T-helper 1 cell (primary cell): ENCODE measurements around the gene FYB2.

Experiments
- DNase-seq, 5 donors: peaks; one replicate each; pipeline ENCODE4 v3.0.0-alpha.2; 2012 to 2020

The FYB2 gene

DNA sequence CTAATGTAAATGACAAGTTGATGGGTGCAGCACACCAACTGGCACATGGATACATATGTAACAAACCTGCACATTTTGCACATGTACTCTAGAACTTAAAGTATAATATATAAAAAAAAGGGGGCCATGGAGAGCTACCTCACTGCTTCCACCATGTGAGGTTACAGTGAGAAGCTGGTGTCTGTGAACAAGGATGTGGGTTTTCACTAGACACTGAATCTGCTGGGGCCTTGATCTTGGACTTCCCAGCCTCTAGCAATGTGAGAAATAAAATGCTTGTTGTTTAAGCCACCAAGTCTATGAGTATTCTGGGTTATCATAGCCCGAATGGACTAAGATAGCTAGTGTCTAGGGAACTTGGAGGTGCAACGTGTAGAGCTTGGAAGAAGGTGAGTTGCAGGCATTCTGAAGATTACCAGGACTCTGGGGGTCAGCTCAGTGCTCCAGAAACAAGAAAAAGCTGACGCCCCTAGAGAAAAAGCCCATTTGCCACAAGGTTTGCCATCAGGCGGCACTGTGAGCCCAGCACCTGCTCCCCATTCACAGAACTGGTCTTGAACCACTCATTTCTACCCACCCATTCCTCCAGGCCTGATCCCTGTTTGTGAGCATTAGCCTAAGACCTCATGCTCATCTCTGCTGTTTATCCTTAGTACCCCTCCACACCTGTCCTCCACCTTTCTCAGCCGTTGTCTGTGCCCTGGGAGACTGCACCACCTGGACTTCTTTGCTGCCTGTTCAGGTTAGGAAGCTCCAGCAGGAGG, 15.1 kb upstream of the FYB2 start:
- DNase-seq, result no peak

DNA sequence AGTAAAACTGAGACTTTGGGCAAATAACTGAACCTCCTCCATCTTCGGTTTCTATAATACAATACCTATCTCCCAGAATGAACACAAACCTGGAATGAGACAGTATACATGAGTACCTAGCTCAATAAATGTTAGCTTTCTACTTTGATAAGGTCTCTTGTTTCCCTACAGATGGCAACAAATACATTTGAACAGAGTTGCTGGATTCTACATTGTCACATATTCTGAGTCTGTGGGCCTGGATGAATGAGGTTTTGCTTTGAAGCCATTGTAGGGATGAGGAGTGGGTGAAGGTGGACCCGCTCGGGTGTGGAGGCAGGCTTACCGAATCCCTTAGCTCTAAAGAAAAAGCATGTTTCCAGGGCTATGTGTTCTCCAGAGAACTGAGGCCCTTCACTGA, 13.9 kb upstream of the FYB2 start:
- DNase-seq, result no peak

DNA sequence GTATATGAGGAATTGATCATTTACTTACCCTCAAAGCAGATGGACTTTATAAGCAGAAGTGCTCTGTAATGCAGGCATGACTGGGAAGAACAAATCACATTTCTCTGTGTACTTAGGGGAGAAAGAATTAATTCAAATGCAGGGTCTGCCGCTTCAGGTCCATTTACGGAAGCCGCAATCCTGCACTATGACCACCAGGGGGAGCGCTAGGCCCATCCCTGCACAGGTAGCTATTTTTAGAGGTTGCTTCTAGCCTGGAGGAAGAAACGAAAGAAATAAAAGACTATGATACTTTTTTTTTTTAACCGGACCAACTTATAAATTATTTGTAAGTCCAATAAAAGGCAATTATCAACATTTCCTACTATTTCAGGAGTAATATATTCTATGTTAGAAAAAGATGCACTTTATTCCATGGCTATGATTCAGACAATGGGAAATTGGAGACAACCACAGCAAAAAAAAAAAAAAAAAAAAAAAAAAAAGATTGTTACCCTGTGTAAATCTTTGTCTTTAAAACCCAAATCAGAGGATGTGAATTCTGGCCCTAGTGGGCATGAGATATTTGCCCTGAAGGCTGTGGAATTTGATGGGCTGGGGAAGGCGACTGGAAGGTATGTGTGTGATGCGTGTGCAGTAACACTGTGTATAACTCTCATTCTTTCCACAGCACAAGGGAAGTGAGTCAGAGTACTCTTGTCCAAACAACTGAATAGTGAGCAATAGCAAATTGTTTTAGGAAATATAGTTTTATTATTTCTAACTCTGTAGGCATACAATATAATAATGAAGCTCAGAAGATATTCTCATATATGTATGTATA, 12.9 kb upstream of the FYB2 start:
- peak; percentile 20 to 62 (median 50) for DNase-seq

DNA sequence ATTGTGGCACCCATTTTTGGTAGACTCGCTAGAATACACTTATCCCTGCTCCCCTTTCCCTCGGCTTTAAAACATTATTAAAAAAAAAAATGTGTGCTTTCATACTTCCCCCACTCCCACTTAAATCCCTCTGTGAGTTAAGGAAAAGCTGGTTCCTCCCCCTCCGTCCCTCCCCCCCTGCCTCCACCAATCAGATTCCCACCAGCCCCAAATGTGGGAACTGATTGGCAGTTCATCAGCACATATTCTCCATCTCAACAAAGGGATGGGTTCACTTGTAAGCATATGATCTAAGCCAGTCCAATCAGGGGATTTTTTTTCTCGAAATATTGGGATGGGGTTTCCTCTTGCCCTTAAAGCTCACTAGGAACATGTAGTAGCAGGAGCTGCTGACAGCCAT, 10.8 kb upstream of the FYB2 start:
- no peak for DNase-seq

DNA sequence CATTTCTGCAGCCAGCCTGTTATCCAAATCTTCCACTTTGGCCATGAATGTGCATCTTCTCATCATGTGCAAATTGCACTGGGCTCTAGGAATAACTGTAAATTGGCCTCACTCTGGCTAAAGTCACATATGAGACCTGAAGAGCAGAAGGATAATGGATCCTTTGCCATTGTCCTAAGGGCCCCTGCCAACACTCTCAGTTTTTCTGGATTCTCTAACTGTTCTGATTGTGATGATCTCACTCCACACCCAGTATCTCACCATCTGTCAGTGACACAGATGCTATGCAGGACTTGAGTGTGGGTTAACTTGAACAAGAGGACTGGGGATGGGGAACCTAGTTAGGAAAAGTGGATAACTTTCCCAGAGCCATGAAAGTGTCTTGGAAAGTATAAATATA, 8.5 kb upstream of the FYB2 start:
- DNase-seq, result no peak

DNA sequence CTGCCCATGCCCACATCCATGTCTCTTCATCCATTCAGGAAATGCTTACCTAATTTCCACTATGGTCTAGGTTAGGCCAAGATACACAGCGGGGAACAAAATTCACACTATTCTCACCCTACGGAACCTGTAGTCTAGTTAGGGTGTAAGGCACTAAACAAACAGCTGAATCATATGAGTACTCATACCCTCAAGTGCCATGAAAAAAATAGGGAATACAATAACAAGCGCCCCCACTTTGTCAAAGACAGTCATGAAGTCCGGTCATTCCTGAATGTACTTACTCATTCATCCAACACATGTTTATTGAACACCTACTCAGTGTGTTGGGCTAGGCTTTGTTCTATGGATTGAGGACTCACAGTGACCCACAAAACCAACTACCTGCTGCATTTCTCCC, 6.2 kb upstream of the FYB2 start:
- DNase-seq, result no peak

DNA sequence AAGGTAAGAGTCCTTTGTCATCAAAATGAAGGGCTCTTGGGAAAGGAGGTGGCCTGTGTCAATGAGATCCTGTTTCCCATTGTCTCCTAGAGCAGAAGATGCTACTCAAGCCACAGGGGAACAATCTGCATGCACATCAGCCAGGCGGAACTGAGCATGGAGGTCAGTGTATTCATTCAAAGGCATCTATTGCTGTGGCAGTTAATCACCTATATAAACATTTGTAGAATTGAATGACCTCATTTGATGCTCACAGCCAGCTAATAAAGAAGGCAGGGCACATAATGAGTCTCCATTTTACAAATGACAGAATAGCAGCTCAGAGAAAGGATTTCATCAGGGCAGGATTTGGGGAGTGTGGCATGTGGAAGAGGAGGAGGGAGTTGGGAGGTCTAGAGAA, 5.7 kb upstream of the FYB2 start:
- DNase-seq, result no peak

DNA sequence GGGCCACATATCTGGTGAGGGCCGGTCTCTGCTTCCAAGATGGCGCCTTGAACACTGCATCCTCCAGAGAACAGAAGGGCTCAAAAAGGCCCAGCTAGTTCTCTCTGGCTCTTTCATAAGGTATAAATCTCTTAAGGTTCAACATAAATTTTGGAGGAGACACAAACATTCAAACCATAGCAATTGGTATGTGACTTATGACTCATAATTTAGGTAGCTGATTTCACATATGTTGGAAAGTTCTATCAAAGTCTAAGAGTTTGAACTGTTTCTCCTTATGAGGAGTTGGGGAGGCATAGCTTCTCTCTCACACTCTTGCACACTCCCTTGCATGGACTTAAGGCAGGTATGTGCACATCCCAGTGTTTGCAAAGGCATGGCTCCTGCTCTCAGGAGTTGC, 5.1 kb upstream of the FYB2 start:
- DNase-seq, result no peak

DNA sequence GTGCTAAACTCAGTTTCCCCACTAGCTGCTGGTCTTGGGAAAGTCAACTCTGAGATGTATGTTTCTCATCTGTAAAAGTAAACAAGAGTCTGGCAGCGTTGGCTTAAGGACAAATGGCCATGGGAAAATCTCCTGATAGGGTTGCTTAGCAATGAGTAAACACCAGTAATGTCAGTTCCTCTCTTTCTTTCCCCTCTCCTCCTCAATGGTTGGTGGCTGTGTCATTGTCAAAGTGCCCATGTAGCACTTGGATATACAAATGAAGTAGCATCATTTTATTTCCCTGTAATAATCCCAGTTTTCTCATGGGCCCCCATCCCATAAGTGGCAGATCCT, 2.2 kb upstream of the FYB2 start:
- DNase-seq, result no peak

DNA sequence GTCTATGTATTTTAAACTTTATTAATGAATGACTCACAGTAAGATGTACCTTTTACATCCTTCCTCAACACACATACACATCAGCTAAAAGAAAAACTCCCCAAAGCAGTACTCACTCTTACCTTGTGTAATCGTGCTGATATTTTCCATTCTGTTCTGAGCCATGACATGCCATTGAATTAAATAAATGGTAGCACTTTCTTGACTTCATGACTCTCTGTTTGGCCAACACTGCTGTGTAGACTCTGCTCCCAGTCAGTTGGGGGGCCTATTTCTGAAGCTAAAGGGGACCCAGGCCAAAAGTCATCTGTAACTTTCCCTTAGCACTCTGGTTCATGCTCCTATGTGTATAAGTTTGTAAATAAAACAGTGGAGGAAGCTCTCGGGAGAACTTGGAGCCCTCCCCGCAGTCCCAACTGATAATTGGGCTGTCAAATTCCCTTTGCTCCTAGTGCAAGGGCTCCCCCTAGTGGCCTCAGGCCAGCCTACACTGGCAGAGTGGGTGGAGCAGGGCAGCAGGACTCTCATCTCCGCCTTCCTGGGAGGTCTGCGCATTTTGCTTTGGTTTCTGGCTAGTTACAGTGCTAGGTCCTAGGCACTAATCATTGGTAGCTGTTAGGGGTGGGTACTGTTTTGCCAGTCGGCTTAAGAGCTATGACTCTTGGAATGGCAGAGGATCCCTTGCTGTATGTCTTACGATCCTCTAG, 1.7 kb upstream of the FYB2 start:
- peak in 3 of 5 donors; percentile 24 to 44 (median 43) for DNase-seq

DNA sequence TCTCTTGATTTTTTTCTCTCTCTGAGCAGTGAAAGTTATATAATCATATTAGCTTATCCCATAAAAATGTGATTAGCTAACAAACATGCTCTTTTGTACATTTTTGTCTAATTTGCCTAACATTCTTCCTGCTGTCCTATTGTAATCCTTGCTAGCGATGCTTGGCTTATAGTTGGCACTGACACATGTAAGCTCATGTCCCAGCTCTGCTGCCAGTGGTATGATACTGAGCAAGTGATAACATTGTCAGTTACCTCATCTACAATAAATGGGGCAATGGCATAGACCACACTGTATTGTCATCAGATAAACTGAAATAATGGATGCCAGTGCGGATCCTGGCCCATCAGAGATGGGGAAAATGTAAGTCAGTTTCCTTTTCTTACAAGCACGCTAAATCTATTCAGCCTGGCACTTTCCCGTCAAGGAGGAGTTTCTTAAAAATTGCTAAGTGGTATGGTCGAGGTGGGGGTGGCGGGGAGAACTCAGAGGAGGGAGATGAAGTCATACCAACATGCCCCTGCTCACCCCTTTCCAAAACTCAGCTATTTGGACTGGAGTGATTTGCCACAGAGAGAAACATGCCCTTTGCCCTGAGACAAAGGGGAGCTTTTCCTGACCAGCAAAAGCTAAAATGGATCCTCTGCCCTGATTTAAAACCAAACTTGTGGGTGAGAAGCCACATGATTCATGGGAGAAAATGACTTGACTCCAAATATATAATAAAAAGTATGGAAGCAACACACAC, 1.3 kb downstream of the FYB2 start:
- no peak for DNase-seq

DNA sequence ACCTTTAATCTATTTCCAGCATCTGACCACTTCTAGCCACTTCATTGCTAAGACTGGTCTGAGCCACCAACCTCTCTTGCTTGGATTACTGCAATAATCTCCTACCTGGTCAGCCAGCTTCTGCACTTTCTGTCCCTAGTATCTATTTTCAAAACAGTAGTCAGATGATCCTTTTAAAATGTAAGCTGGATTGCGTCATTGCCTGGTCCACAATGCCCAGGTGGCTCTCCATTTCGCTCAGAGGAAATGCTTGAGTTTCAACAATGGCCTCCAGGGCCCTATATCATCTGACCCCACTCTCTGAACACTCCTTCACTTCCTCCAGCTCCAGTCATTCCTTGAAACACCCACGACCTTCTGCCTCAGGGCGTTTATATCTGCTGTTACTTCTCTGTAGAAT, 2.3 kb downstream of the FYB2 start:
- DNase-seq, result no peak

DNA sequence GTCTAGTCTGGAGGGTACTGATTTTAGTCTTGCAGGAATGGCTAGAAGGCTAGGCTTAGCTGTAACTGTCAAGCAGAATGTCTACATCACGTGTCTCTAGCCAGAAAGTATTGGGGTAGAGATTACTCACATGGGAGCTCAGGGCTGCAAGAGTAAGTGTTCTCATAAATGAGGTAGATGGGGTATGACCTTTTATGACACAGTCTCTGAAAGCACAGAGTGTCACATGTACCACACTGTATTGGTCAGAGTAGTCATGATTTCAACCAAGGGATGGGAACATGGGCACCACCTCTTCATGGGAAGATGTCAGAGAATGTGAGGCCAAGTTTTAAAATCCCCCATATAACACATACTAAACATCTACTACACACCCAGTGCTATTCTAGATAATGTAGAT, 2.9 kb downstream of the FYB2 start:
- DNase-seq, result no peak

DNA sequence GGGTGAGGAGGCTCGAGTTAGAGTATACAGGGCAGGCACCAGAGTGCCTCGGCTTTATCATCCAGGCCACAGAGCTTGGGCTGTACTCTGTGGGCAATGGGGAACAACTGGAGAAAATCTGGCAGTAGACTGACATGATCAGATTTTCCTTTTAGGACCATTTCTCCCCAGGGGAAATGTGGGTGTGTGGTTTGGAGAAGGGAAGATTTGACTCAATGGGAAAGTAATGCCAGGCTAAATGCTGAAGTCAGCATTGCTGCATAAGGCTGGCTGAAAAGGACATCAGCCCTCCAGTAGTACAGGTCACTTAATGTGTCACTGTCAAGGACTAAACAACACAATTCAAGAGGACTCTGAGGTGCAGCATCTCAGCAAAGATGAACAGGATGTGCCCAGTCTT, 5.0 kb downstream of the FYB2 start:
- DNase-seq, result no peak

DNA sequence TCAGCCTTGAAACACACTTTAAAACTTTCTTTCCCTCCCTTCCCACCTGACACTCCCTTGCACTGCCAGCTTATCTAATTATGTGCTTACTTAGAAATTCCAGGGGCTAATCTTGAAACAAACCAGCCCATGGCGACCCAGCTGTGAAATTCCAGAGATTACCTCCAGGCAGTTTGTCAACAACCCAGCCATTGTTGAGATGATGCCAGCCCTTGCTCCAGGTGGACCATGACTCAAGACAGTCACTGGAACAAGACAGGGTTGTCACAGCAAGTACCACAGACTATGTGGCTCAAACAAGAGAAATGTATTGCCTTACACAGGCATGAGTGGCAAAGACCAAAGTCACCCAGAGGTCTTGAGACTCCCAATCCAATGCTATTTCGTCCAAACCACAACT, 7.9 kb downstream of the FYB2 start:
- DNase-seq, result no peak

DNA sequence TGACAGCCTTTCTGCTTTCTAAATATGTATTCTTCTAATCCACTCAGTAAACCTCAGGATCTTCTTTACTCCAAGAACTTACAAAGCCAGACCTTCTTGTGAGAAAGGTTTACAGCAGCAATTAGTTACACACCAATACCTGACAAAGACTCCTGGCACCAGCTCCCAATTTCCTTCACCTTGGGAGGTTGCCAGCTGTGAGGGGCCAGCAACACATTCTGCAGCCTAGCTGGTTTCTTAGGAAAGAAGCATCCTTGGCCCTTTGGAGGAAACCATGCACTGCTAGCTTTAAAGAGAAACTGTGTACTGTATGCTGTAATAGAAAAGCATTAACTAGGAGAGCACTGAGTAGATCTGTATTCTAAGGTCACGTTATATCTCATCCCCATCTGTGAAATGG, 10.8 kb downstream of the FYB2 start:
- DNase-seq, result no peak

DNA sequence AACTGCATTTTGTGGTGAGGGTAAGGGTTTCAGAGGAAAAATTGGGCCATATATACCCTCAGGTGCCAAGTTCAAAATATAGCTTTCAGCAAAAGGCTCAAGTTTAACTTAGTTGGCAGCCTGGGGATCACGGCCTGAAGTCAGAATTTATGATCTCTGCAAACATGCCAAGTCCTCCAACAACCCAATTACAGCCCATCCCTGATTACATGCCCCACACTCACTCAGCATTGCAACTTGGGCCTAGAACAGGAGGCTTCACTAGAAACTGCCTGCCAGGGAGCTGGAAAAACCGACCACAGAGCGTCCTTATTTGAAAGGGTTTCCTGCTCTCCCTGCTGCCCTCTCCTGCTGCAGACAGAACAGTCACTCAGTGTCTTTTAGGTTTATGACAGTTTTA, 12.4 kb downstream of the FYB2 start:
- DNase-seq, result no peak

DNA sequence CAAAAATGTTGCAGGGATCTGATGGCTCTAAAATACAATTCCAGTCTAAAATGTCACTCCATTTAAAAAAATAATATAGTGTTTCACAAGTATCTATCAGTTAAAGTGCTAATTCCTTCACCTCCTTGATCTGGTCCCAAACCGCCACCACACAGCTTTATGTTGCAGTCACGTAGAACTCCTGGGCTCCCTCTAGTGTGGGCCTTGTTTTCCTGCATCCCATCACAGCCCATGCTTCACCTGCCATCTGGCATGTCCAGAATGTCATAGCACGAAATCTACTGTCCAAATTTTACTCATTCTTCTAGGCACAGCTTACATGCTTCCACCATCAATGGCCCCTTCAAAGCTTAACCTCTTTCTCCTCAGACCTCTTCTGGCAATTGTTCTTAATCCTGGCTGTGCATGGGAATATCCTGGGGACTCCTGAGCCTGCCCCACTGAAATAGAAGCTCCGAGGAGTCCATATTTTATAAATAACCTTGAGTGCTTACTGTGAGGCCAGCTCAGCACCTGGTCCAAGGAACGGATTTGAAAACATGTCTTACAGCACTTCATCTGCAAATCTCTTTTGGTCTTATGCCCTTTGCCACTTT, 15.5 kb downstream of the FYB2 start:
- DNase-seq, result no peak

DNA sequence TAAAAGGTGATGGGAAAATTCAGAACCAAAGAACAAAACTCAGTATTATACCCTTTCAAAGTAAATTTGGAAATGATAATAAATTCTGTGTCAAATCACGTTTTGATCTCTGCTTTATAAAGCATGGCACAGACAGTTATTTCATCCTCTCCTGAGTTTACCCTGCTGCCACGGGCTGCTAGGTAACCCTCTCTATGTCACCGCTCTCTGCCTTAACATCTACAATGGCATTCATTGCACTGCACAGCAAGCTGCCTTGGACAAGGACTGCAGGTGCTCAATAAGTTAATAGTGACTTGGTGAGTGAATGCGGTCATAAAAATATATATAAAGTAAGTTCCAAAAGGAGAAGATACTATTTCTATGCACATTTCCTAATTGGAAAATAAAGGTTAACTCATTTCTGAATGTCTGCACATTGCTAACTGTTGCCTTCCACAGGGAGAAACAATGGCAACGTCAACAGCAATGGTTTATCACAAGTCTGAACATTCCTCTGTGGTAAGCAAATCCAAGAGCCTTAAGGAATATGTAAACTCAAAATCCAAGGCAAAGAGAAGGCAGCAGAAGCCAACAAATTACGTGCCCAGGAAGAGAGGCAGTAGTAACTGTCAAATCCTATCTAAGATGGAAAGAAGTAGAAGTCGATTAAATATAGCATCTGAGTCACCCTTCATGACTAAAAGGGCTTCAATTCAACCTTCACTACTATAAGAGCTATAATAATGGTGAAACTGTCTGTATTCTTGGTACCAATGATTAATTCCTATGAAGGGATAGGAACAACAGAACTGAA, 19.4 kb downstream of the FYB2 start:
- DNase-seq, result no peak

DNA sequence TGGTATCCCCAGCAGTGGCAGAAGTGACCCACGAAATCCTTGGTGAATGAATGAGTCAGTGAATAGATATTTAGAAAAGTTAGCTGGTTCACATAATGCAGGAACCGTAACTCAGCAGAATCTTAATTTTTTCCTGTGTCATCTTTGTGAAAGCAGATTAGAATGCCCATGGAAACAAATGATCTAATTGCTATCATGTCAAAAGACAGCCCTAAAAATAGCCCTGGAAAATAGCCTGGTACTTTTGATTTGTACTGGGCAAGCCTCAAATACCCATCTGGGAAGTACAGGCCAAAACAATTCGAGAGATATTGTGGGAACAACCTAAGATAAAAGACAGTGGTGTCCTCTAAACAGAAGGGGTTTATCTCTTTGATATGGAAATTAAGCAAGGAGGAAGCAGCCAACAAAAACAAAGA, 21.1 kb downstream of the FYB2 start:
- DNase-seq, result no peak

DNA sequence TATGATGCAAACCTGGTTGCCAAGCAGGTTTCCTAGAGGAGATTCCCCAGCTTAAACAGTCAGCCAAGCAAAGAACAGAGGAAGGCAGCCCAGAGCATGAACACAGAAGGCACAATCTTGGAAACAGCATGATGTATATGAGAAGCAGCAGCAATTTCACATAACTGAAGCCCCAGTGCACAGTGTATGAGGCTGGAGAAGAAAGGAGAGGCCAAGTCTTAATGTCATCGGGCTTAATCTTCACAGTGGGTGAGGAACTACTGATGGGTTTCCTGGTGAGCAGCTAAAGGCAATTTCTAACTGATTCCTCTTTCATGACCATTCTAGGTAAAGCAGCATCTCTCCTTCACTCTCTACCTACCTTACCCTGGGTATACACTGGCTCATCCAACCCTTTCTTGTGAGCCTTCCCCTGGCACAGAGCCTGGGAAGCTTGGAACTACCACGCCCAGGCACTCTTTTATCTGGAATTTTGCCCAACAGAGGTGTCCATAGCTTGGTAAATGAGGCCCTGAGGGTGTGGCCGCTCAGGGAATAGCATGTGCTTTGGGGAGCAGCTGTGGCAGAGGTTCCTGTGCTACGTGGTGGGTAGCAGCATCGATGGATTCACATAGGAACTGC, 22.0 kb downstream of the FYB2 start:
- no peak for DNase-seq
